Activated CD4-positive, alpha-beta T cell treated with anti-CD3 and anti-CD28 coated beads for 36 hours (primary cell): Measurements from ENCODE around the gene PLD1. TPM values are rescaled to one million over a fixed set of nuclear protein-coding genes. Genes with fewer than 3 reads are reported as not detected.

Experiments used
- ATAC-seq: fragments of 200-7000 bp; cut with Tn5 transposase; one replicate; pipeline ENCODE4 v1.10.0; 2021; ENCODE audit warnings: mild to moderate bottlenecking, moderate library complexity
- CTCF ChIA-PET: fragments of 350-600 bp; sonication (Branson Sonifier 250); formaldehyde crosslinking; loops from one replicate; lab custom pipeline; 2021; ENCODE audit warnings: antibody characterized with exemption; lab: Charles Lee
- POLR2A ChIA-PET: fragments of 350-600 bp; sonication (Branson Sonifier 250); formaldehyde crosslinking; loops from one replicate; lab custom pipeline; 2021; ENCODE audit warnings: antibody characterized with exemption, inconsistent platforms; lab: Charles Lee
- DNase-seq: peaks from one replicate; pipeline ENCODE4 v3.0.0-alpha.2; 2020
- H3K27ac Mint-ChIP-seq: one replicate; pipeline ENCODE4 v1.8.0; 2021; ENCODE audit warnings: mixed read lengths
- H3K27me3 Mint-ChIP-seq: one replicate; pipeline ENCODE4 v1.8.0; 2021; ENCODE audit warnings: mixed read lengths
- H3K36me3 Mint-ChIP-seq: one replicate; pipeline ENCODE4 v1.8.0; 2021; ENCODE audit warnings: low read depth, mixed read lengths
- H3K4me1 Mint-ChIP-seq: one replicate; pipeline ENCODE4 v1.8.0; 2021; ENCODE audit warnings: mixed read lengths
- H3K4me3 Mint-ChIP-seq: one replicate; pipeline ENCODE4 v1.8.0; 2021; ENCODE audit warnings: mild to moderate bottlenecking, moderate library complexity, mixed read lengths
- H3K9me3 Mint-ChIP-seq: one replicate; pipeline ENCODE4 v1.8.0; 2021; ENCODE audit warnings: low read depth, mixed read lengths
- intact Hi-C, 2 experiments: fragments of 100-400 bp; cut with DNase I in 1 of 2; cut with micrococcal nuclease in 1 of 2; formaldehyde crosslinking; loops; one replicate each; pipeline versions ENCODE4 v1.14.2 to v1.15.1; 2022 to 2024; cut with DNase I, micrococcal nuclease
- total RNA-seq, 2 experiments: library from RNA; stranded (reverse); gene quantifications; one replicate each; pipeline ENCODE4 v1.2.3, GENCODE V29; 2021

The PLD1 gene
- total RNA-seq, 2 experiments from 2014 or later, result 1.1 to 1.2 TPM

GRCh38 chr3:171688593-171688992 is 121.7 kb downstream of the PLD1 start:
- DNase-seq (no peak), ATAC-seq (no peak)
- Mint-ChIP-seq H3K27ac (no peak overlapping the region), H3K4me3 (no peak overlapping the region), H3K9me3 (no peaks in the 10 kb centered on the region), H3K36me3 (no peaks in the 10 kb centered on the region), H3K4me1 (peaks cover 9% of the 10 kb centered on the region), H3K27me3 (peaks cover 14% of the 10 kb centered on the region)
- ChIA-PET CTCF (interaction anchor here (1.6 kb wide), 1 partner anchor 84 kb away, joined by 4 read pairs; no protein-coding TSS in a partner anchor), POLR2A (no interaction called here)
- intact Hi-C loops, result no loop called here

DNA sequence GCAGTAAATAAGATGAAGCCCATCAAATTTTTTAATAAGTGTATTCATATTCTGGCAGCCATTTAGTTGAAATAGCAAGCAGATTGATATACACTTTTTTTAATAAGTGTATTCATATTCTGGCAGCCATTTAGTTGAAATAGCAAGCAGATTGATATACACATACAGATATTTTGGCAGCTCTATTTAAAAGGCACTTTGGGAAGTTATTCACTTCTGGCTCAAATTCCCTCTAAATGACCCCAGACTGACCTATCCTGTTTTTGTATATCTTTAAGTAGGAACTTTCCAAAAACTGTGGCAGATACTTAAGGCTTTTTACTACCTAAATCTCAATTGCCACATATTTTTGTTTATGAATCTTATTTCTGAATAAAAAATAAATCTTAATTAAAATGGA is 122.3 kb downstream of the PLD1 start:
- CTCF ChIA-PET, result interaction anchor here (0.6 to 0.7 kb wide), 2 partner anchors 31 to 32 kb away, joined by 3 to 4 read pairs; no protein-coding TSS in a partner anchor
- Mint-ChIP-seq H3K36me3 (no peaks in the 10 kb centered on the region), H3K4me3 (no peak overlapping the region), H3K9me3 (no peaks in the 10 kb centered on the region), H3K27me3 (peaks cover 20% of the 10 kb centered on the region), H3K27ac (no peak overlapping the region), H3K4me1 (peaks cover 9% of the 10 kb centered on the region)
- POLR2A ChIA-PET, result no interaction called here
- ATAC-seq (no peak), DNase-seq (no peak)
- intact Hi-C loops, result no loop called here

GRCh38 chr3:171687581-171687980 is 122.7 kb downstream of the PLD1 start:
- no peak for ATAC-seq
- H3K27ac Mint-ChIP-seq, result no peak overlapping the region
- H3K4me1 Mint-ChIP-seq, result peaks cover 9% of the 10 kb centered on the region
- POLR2A ChIA-PET, result no interaction called here
- H3K27me3 Mint-ChIP-seq, result peaks cover 22% of the 10 kb centered on the region
- no peaks in the 10 kb centered on the region for H3K36me3 Mint-ChIP-seq
- intact Hi-C loops, result no loop called here
- CTCF ChIA-PET, result interaction anchor here (0.6 to 0.7 kb wide), 2 partner anchors 31 kb away, joined by 3 to 4 read pairs; no protein-coding TSS in a partner anchor
- no peaks in the 10 kb centered on the region for H3K9me3 Mint-ChIP-seq
- H3K4me3 Mint-ChIP-seq, result no peak overlapping the region
- no peak for DNase-seq

GRCh38 chr3:171687064-171687463 is 123.2 kb downstream of the PLD1 start:
- H3K27ac Mint-ChIP-seq, result no peak overlapping the region
- no peaks in the 10 kb centered on the region for H3K9me3 Mint-ChIP-seq
- POLR2A ChIA-PET, result no interaction called here
- CTCF ChIA-PET, result interaction anchor here (1.0 kb wide), 1 partner anchor 9 kb away, joined by 3 read pairs; no protein-coding TSS in a partner anchor
- no peak overlapping the region for H3K4me3 Mint-ChIP-seq
- DNase-seq (no peak), ATAC-seq (no peak)
- peaks cover 22% of the 10 kb centered on the region for H3K27me3 Mint-ChIP-seq
- H3K36me3 Mint-ChIP-seq, result no peaks in the 10 kb centered on the region
- peaks cover 9% of the 10 kb centered on the region for H3K4me1 Mint-ChIP-seq
- intact Hi-C loops, result no loop called here

- Mint-ChIP-seq H3K36me3 (no peaks in the 10 kb centered on the region), H3K4me1 (peaks cover 4% of the 10 kb centered on the region), H3K27me3 (peaks cover 19% of the 10 kb centered on the region), H3K27ac (no peak overlapping the region), H3K9me3 (no peaks in the 10 kb centered on the region), H3K4me3 (no peak overlapping the region)
- ATAC-seq (no peak), DNase-seq (no peak)
- CTCF ChIA-PET, result interaction anchor here (1.0 kb wide), 1 partner anchor 71 kb away, joined by 3 read pairs; no protein-coding TSS in a partner anchor
- POLR2A ChIA-PET, result no interaction called here
- intact Hi-C loops, result no loop called here
These were observed 125.0 kb downstream of the PLD1 start for GRCh38 chr3:171685116-171685895.

DNA sequence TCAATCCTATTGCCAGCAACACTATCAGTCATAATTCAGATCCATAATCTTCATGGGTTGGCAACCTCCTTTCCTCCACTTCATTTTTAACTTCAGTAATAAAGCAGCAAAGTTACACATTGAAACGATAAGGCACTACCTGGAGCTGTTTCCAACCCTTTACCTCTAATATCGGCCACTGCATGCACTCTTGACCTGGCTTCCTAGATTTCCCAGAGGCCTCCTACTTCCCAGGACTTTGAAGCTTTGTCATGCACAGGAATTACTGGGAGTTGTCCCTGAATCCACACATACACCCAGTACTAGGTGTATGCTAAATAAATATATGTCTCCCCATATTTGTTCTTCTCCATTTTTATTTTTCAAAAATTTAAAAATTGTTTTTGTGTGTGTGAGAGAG is 126.1 kb downstream of the PLD1 start:
- ChIA-PET CTCF (interaction anchor here (0.6 to 1.0 kb wide), 2 partner anchors 16 to 72 kb away, joined by 3 read pairs; no protein-coding TSS in a partner anchor), POLR2A (no interaction called here)
- Mint-ChIP-seq H3K27ac (no peak overlapping the region), H3K4me3 (no peak overlapping the region), H3K27me3 (peaks cover 19% of the 10 kb centered on the region), H3K9me3 (no peaks in the 10 kb centered on the region), H3K4me1 (no peaks in the 10 kb centered on the region), H3K36me3 (no peaks in the 10 kb centered on the region)
- intact Hi-C loops, result no loop called here
- DNase-seq, result no peak
- no peak for ATAC-seq

- no peaks in the 10 kb centered on the region for H3K4me1 Mint-ChIP-seq
- peaks cover 19% of the 10 kb centered on the region for H3K27me3 Mint-ChIP-seq
- ChIA-PET POLR2A (no interaction called here), CTCF (no interaction called here)
- ATAC-seq (no peak), DNase-seq (no peak)
- no peak overlapping the region for H3K4me3 Mint-ChIP-seq
- no peaks in the 10 kb centered on the region for H3K36me3 Mint-ChIP-seq
- intact Hi-C loops, result no loop called here
- no peaks in the 10 kb centered on the region for H3K9me3 Mint-ChIP-seq
- no peak overlapping the region for H3K27ac Mint-ChIP-seq
These were observed 127.5 kb downstream of the PLD1 start for GRCh38 chr3:171682743-171683142.

GRCh38 chr3:171680726-171681411 is 129.4 kb downstream of the PLD1 start:
- POLR2A ChIA-PET, result no interaction called here
- Mint-ChIP-seq H3K27ac (no peak overlapping the region), H3K4me3 (no peak overlapping the region), H3K4me1 (no peaks in the 10 kb centered on the region), H3K9me3 (no peaks in the 10 kb centered on the region), H3K36me3 (no peaks in the 10 kb centered on the region), H3K27me3 (peaks cover 17% of the 10 kb centered on the region)
- CTCF ChIA-PET, result interaction anchor here (0.6 kb wide), 1 partner anchor 203 kb away, joined by 3 read pairs; no protein-coding TSS in a partner anchor
- intact Hi-C loops, result no loop called here
- DNase-seq (no peak), ATAC-seq (no peak)

DNA sequence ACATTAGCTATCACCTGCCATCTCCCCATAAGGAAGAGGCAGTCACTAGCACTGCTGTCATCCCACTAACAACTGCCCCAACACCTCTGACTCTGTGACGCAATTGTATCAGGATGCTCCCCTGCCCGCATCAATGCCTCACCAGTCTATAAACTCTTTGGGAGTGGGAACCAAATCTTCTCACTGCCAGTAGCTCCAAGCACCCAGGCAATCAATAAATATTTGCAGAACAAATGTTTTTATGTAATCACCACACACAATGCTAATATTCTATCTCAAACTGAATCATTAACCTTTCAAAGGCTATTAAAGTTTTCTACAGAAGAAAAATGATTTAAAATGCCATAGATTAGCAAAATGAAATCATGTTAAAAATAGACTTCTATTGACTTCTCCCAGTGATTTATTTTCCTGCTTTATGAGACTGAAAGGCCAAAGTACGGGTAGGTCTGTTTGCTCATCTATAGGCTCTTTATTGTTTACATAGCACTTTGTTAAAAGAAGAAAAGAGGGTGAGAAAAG is 131.3 kb downstream of the PLD1 start:
- intact Hi-C loops, result no loop called here
- no peaks in the 10 kb centered on the region for H3K36me3 Mint-ChIP-seq
- no peak overlapping the region for H3K4me3 Mint-ChIP-seq
- POLR2A ChIA-PET, result no interaction called here
- H3K27me3 Mint-ChIP-seq, result peaks cover 13% of the 10 kb centered on the region
- CTCF ChIA-PET, result interaction anchor here (1.6 kb wide), 1 partner anchor 18 kb away, joined by 4 read pairs; no protein-coding TSS in a partner anchor
- no peaks in the 10 kb centered on the region for H3K9me3 Mint-ChIP-seq
- DNase-seq (no peak), ATAC-seq (no peak)
- H3K27ac Mint-ChIP-seq, result no peak overlapping the region
- no peaks in the 10 kb centered on the region for H3K4me1 Mint-ChIP-seq

DNA sequence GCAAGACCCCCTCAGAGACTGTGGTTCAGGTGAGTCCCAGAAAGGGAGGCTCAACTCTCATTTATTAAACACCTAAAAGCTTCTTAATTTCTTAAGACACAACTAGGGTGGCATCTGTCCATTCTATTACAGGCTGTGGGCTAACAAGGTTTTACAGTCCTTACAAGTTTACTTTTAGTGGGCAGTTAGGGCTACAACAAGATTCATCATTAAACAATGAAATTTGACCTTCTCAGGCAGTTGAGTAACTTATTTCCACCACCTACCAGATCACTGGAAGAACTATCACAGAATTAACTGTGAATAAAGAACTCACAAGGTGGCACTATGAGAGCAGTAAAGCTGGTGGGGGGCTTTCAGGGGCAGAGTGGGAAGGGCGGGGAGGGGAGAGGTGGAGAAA is 132.6 kb downstream of the PLD1 start:
- POLR2A ChIA-PET, result interaction anchor here (0.6 kb wide), 1 partner anchor 41 kb away, joined by 3 read pairs; no protein-coding TSS in a partner anchor
- peaks cover 2% of the 10 kb centered on the region for H3K27me3 Mint-ChIP-seq
- no peak for DNase-seq
- H3K27ac Mint-ChIP-seq, result no peak overlapping the region
- no peak for ATAC-seq
- no peaks in the 10 kb centered on the region for H3K9me3 Mint-ChIP-seq
- intact Hi-C loops, result no loop called here
- no peaks in the 10 kb centered on the region for H3K4me1 Mint-ChIP-seq
- H3K4me3 Mint-ChIP-seq, result no peak overlapping the region
- CTCF ChIA-PET, result interaction anchor here (0.7 to 1.6 kb wide), 2 partner anchors 19 to 363 kb away, joined by 3 to 4 read pairs; no protein-coding TSS in a partner anchor
- no peaks in the 10 kb centered on the region for H3K36me3 Mint-ChIP-seq

DNA sequence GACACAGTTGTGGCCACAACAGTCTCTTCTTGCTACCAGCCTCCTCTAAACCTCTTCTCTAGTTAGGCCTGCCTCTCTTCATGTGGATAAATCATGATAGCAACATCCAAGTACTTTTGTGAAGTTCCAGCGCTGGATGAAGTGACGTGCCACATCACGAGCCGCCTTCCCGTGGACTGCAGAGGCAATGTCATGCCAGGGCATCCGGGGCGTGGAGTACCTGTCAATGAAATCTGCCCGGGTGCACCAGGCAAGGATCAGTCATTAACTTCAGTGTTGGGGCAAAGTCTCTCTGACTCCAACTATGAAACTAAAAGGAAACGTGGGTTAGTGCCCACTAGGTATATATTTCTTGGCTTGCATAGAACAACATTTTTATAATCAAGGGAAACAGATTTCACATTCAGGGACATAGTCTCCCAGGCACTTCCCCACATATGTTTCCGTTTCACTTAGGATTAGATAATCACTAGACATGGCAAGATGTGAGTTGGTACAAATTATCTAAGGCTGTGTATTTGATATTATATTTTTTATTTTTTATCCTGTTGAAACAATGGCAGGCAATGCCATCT is 133.6 kb downstream of the PLD1 start:
- intact Hi-C loops, result no loop called here
- no peak overlapping the region for H3K4me3 Mint-ChIP-seq
- H3K4me1 Mint-ChIP-seq, result no peaks in the 10 kb centered on the region

More for the DNA sequence above, 133.6 kb downstream of the PLD1 start:
- H3K27ac Mint-ChIP-seq, result no peak overlapping the region
- CTCF ChIA-PET, result no interaction called here
- ATAC-seq, result no peak
- H3K27me3 Mint-ChIP-seq, result no peaks in the 10 kb centered on the region
- POLR2A ChIA-PET, result interaction anchor here (0.6 kb wide), 1 partner anchor 42 kb away, joined by 3 read pairs; no protein-coding TSS in a partner anchor
- no peaks in the 10 kb centered on the region for H3K9me3 Mint-ChIP-seq
- no peaks in the 10 kb centered on the region for H3K36me3 Mint-ChIP-seq
- DNase-seq, result no peak
